ENCODE results near the gene TBC1D1. TPM values are rescaled to one million over a fixed set of nuclear protein-coding genes. Genes with fewer than 3 reads are reported as not detected.

TBC1D1 gene
- total RNA-seq, 1 donor from 2014 or later, result 54.5 TPM

- Mint-ChIP-seq H3K27ac (ENCODE audit: unreplicated experiment) (no peak overlapping the region), H3K27me3 (ENCODE audit: low read depth, unreplicated experiment) (no peaks in the 10 kb centered on the region), H3K36me3 (ENCODE audit: low read depth, unreplicated experiment) (no peaks in the 10 kb centered on the region), H3K4me1 (ENCODE audit: low read depth, unreplicated experiment) (peaks cover 16% of the 10 kb centered on the region), H3K9me3 (ENCODE audit: unreplicated experiment) (no peaks in the 10 kb centered on the region), H3K4me3 (ENCODE audit: unreplicated experiment) (peak overlapping the region; percentile 50)
- FAIRE-seq, result no peak
- no peak for TF ChIP-seq EZH2 (IDR thresholded peaks at IDR 0.05; ENCODE audit: insufficient read depth, low read length)
- Histone ChIP-seq H3K9me3 (ENCODE audit: insufficient read depth, low read depth, low read length) (no peaks in the 10 kb centered on the region), H3K36me3 (ENCODE audit: insufficient read depth, low read length) (no peaks in the 10 kb centered on the region), H3K27ac (ENCODE audit: low read depth, low read length) (no peak overlapping the region), H3K4me3 (ENCODE audit: insufficient read depth, low read depth, low read length) (no peak overlapping the region), H3K9ac (ENCODE audit: low read length) (no peak overlapping the region), H3K79me2 (ENCODE audit: insufficient read depth, low read length) (no peaks in the 10 kb centered on the region), H3K4me1 (ENCODE audit: insufficient read depth, low read length) (peaks cover 31% of the 10 kb centered on the region), H3K4me2 (ENCODE audit: low read length) (no peak overlapping the region), H4K20me1 (ENCODE audit: insufficient read depth, low read length) (no peaks in the 10 kb centered on the region), H2AFZ (ENCODE audit: low read depth, low read length) (no peak overlapping the region), H3K27me3 (ENCODE audit: insufficient read depth, low read length) (no peaks in the 10 kb centered on the region)
- DNase-seq (ENCODE audit: low read depth), result no peak
These were observed 263.4 kb downstream of the TBC1D1 start for GRCh38 chr4:38154252-38154651.

- Histone ChIP-seq H3K4me2 (ENCODE audit: low read length) (no peak overlapping the region), H3K9me3 (ENCODE audit: insufficient read depth, low read depth, low read length) (no peaks in the 10 kb centered on the region), H3K27ac (ENCODE audit: low read depth, low read length) (no peak overlapping the region), H3K36me3 (ENCODE audit: insufficient read depth, low read length) (no peaks in the 10 kb centered on the region), H3K4me1 (ENCODE audit: insufficient read depth, low read length) (peaks cover 25% of the 10 kb centered on the region), H3K79me2 (ENCODE audit: insufficient read depth, low read length) (no peaks in the 10 kb centered on the region), H3K4me3 (ENCODE audit: insufficient read depth, low read depth, low read length) (no peak overlapping the region), H4K20me1 (ENCODE audit: insufficient read depth, low read length) (no peaks in the 10 kb centered on the region), H3K9ac (ENCODE audit: low read length) (no peak overlapping the region), H2AFZ (ENCODE audit: low read depth, low read length) (no peak overlapping the region), H3K27me3 (ENCODE audit: insufficient read depth, low read length) (no peaks in the 10 kb centered on the region)
- no peak for FAIRE-seq
- no peak overlapping the region for H3K27ac Mint-ChIP-seq (ENCODE audit: unreplicated experiment)
- no peak overlapping the region for H3K4me3 Mint-ChIP-seq (ENCODE audit: unreplicated experiment)
- H3K36me3 Mint-ChIP-seq (ENCODE audit: low read depth, unreplicated experiment), result no peaks in the 10 kb centered on the region
- no peaks in the 10 kb centered on the region for H3K27me3 Mint-ChIP-seq (ENCODE audit: low read depth, unreplicated experiment)
- no peaks in the 10 kb centered on the region for H3K9me3 Mint-ChIP-seq (ENCODE audit: unreplicated experiment)
- peaks cover 16% of the 10 kb centered on the region for H3K4me1 Mint-ChIP-seq (ENCODE audit: low read depth, unreplicated experiment)
- no peak for DNase-seq (ENCODE audit: low read depth)
- TF ChIP-seq CTCF (IDR thresholded peaks at IDR 0.05; ENCODE audit: insufficient read depth, low read depth, low read length), result no peak
- no peak for TF ChIP-seq EZH2 (IDR thresholded peaks at IDR 0.05; ENCODE audit: insufficient read depth, low read length)
These were observed 264.1 kb downstream of the TBC1D1 start for GRCh38 chr4:38154681-38155588.

- no peaks in the 10 kb centered on the region for H4K20me1 ChIP-seq (ENCODE audit: insufficient read depth, low read length)
- peaks cover 24% of the 10 kb centered on the region for H3K4me1 ChIP-seq (ENCODE audit: insufficient read depth, low read length)
- H3K9me3 ChIP-seq (ENCODE audit: insufficient read depth, low read depth, low read length), result no peaks in the 10 kb centered on the region
- no peak overlapping the region for H3K4me2 ChIP-seq (ENCODE audit: low read length)
- TF ChIP-seq EZH2 (IDR thresholded peaks at IDR 0.05; ENCODE audit: insufficient read depth, low read length) (no peak), CTCF (IDR thresholded peaks at IDR 0.05; ENCODE audit: insufficient read depth, low read depth, low read length) (no peak)
- H3K27me3 ChIP-seq (ENCODE audit: insufficient read depth, low read length), result no peaks in the 10 kb centered on the region
- no peaks in the 10 kb centered on the region for H3K36me3 ChIP-seq (ENCODE audit: insufficient read depth, low read length)
- DNase-seq (ENCODE audit: low read depth) (no peak), FAIRE-seq (no peak)
- no peak overlapping the region for H3K27ac Mint-ChIP-seq (ENCODE audit: unreplicated experiment)
- no peak overlapping the region for H2AFZ ChIP-seq (ENCODE audit: low read depth, low read length)
- H3K79me2 ChIP-seq (ENCODE audit: insufficient read depth, low read length), result no peaks in the 10 kb centered on the region
- no peak overlapping the region for H3K4me3 ChIP-seq (ENCODE audit: insufficient read depth, low read depth, low read length)
- H3K27me3 Mint-ChIP-seq (ENCODE audit: low read depth, unreplicated experiment), result no peaks in the 10 kb centered on the region
- no peak overlapping the region for H3K4me3 Mint-ChIP-seq (ENCODE audit: unreplicated experiment)
- H3K27ac ChIP-seq (ENCODE audit: low read depth, low read length), result no peak overlapping the region
- H3K9me3 Mint-ChIP-seq (ENCODE audit: unreplicated experiment), result no peaks in the 10 kb centered on the region
- H3K4me1 Mint-ChIP-seq (ENCODE audit: low read depth, unreplicated experiment), result peaks cover 19% of the 10 kb centered on the region
- no peaks in the 10 kb centered on the region for H3K36me3 Mint-ChIP-seq (ENCODE audit: low read depth, unreplicated experiment)
- no peak overlapping the region for H3K9ac ChIP-seq (ENCODE audit: low read length)
These were observed 264.9 kb downstream of the TBC1D1 start for GRCh38 chr4:38155589-38156294.

All from astrocyte (in vitro differentiated cells and primary cell).